Stimulated activated CD4-positive, alpha-beta T cell treated with anti-CD3 and anti-CD28 coated beads, TNF-alpha, amount 100 ng/mL, for 48 hours (primary cell): ENCODE measurements around the gene UTP11.
A peak's percentile ranks its signal among the peaks of the same experiment; 100 is the strongest.

Experiments used
- DNase-seq, 3 donors: peaks; one replicate each; pipeline ENCODE4 v3.0.0-alpha.2; 2020; ENCODE audit warnings: low read depth in 3 of 3

The UTP11 gene

GRCh38 chr1:38003261-38004250 lies 9.0 kb upstream of the UTP11 start:
- no peak for DNase-seq

- DNase-seq, result no peak
Measured at GRCh38 chr1:38004284-38005108, 8.0 kb upstream of the UTP11 start.

- no peak for DNase-seq
Measured at GRCh38 chr1:38005195-38006007, 7.1 kb upstream of the UTP11 start, which contains the start of gene FHL3. FHL3 (minus strand) TSS chr1:38005514; CDS start chr1:37999412, 6,102 bp downstream.

- DNase-seq, result no peak
Measured at GRCh38 chr1:38006008-38006828, 6.3 kb upstream of the UTP11 start.

- DNase-seq, result peak in 2 of 3 donors; percentile 57 to 62
Measured at GRCh38 chr1:38009088-38009840, 3.3 kb upstream of the UTP11 start.

GRCh38 chr1:38009841-38010180 lies 2.7 kb upstream of the UTP11 start:
- DNase-seq, result no peak

- DNase-seq, result no peak
Measured at GRCh38 chr1:38013227-38013622, 691 bp downstream of the UTP11 start.

GRCh38 chr1:38014171-38014570 lies 1.6 kb downstream of the UTP11 start:
- no peak for DNase-seq

- no peak for DNase-seq
Measured at GRCh38 chr1:38014724-38015424, 2.3 kb downstream of the UTP11 start.

- DNase-seq, result no peak
Measured at GRCh38 chr1:38015978-38016725, 3.6 kb downstream of the UTP11 start.

GRCh38 chr1:38018864-38019343 lies 6.4 kb downstream of the UTP11 start:
- no peak for DNase-seq

GRCh38 chr1:38020396-38020795 lies 7.9 kb downstream of the UTP11 start:
- no peak for DNase-seq

- DNase-seq, result no peak
Measured at GRCh38 chr1:38021969-38022368, 9.4 kb downstream of the UTP11 start.

- no peak for DNase-seq
Measured at GRCh38 chr1:38022810-38023209, 10.3 kb downstream of the UTP11 start.

- no peak for DNase-seq
Measured at GRCh38 chr1:38025233-38025632, 12.7 kb downstream of the UTP11 start.

- no peak for DNase-seq
Measured at GRCh38 chr1:38025664-38026063, 13.1 kb downstream of the UTP11 start.

- no peak for DNase-seq
Measured at GRCh38 chr1:38026592-38027200, 14.2 kb downstream of the UTP11 start.
